ENCODE measurements around the gene DDX25.
A peak's percentile ranks its signal among the peaks of the same experiment; 100 is the strongest.

DDX25 gene

GRCh38 chr11:125892994-125893393 lies 11.3 kb upstream of the DDX25 start:
- Histone ChIP-seq H3K9me3 (ENCODE audit: control insufficient read depth, low read length) (no peaks in the 10 kb centered on the region), H3K4me2 (ENCODE audit: low read length) (no peak overlapping the region), H3K4me1 (no peaks in the 10 kb centered on the region), H3K79me2 (no peaks in the 10 kb centered on the region), H3K27ac (no peak overlapping the region), H3K27me3 (ENCODE audit: control insufficient read depth, insufficient read depth, low read length) (no peaks in the 10 kb centered on the region), H3K36me3 (ENCODE audit: control insufficient read depth, insufficient read depth, low read length) (no peaks in the 10 kb centered on the region), H3K9ac (no peak overlapping the region), H3K4me3 (ENCODE audit: low read depth, low read length) (no peak overlapping the region), H2AFZ (no peak overlapping the region)
- TF ChIP-seq CTCF (IDR thresholded peaks at IDR 0.05), result no peak

- H3K27ac ChIP-seq, result no peak overlapping the region
- H3K36me3 ChIP-seq (ENCODE audit: control insufficient read depth, insufficient read depth, low read length), result no peaks in the 10 kb centered on the region
- H3K4me3 ChIP-seq (ENCODE audit: low read depth, low read length), result no peak overlapping the region
- H3K4me2 ChIP-seq (ENCODE audit: low read length), result no peak overlapping the region
- H3K79me2 ChIP-seq, result peaks cover 3% of the 10 kb centered on the region
- no peak overlapping the region for H2AFZ ChIP-seq
- no peak overlapping the region for H3K9ac ChIP-seq
- no peaks in the 10 kb centered on the region for H3K27me3 ChIP-seq (ENCODE audit: control insufficient read depth, insufficient read depth, low read length)
- no peaks in the 10 kb centered on the region for H3K9me3 ChIP-seq (ENCODE audit: control insufficient read depth, low read length)
- H3K4me1 ChIP-seq, result no peaks in the 10 kb centered on the region
- TF ChIP-seq CTCF (IDR thresholded peaks at IDR 0.05), result no peak
Observed at GRCh38 chr11:125901872-125902271, 2.4 kb upstream of the DDX25 start.

GRCh38 chr11:125902277-125902926 lies 1.9 kb upstream of the DDX25 start:
- Histone ChIP-seq H3K79me2 (peaks cover 3% of the 10 kb centered on the region), H3K27me3 (ENCODE audit: control insufficient read depth, insufficient read depth, low read length) (no peaks in the 10 kb centered on the region), H3K27ac (peak overlapping the region; percentile 80), H2AFZ (peak overlapping the region; percentile 81), H3K36me3 (ENCODE audit: control insufficient read depth, insufficient read depth, low read length) (no peaks in the 10 kb centered on the region), H3K9ac (no peak overlapping the region), H3K4me1 (no peaks in the 10 kb centered on the region), H3K9me3 (ENCODE audit: control insufficient read depth, low read length) (no peaks in the 10 kb centered on the region), H3K4me3 (ENCODE audit: low read depth, low read length) (peak overlapping the region; percentile 63), H3K4me2 (ENCODE audit: low read length) (peak overlapping the region; percentile 70)
- TF ChIP-seq CTCF (IDR thresholded peaks at IDR 0.05), result no peak

GRCh38 chr11:125902927-125903710 lies 1.2 kb upstream of the DDX25 start, which contains the start of gene PUS3:
Gene PUS3, minus strand, starts transcription at chr11:125903206. Its CDS starts 6,922 bp downstream, at chr11:125896284.
- H3K4me2 ChIP-seq (ENCODE audit: low read length), result peak within 1 kb of the TSS; percentile 70
- no peaks in the 10 kb centered on the region for H3K36me3 ChIP-seq (ENCODE audit: control insufficient read depth, insufficient read depth, low read length)
- no peaks in the 10 kb centered on the region for H3K4me1 ChIP-seq
- peak within 1 kb of the TSS; percentile 63 for H3K4me3 ChIP-seq (ENCODE audit: low read depth, low read length)
- no peaks in the 10 kb centered on the region for H3K27me3 ChIP-seq (ENCODE audit: control insufficient read depth, insufficient read depth, low read length)
- no peak within 1 kb of the TSS for H3K9ac ChIP-seq
- peak within 1 kb of the TSS; percentile 80 for H3K27ac ChIP-seq
- peaks cover 3% of the 10 kb centered on the region for H3K79me2 ChIP-seq
- H3K9me3 ChIP-seq (ENCODE audit: control insufficient read depth, low read length), result no peaks in the 10 kb centered on the region
- H2AFZ ChIP-seq, result peak within 1 kb of the TSS; percentile 81
- TF ChIP-seq CTCF (IDR thresholded peaks at IDR 0.05), result no peak

All from parathyroid adenoma (tissue), 2 donors.